H7 (cell line): Measurements from ENCODE around the gene FBN2. TPM values are rescaled to one million over a fixed set of nuclear protein-coding genes. Genes with fewer than 3 reads are reported as not detected.

Source experiments
- DNase-seq: peaks from one replicate; pipeline ENCODE4 v3.0.0; 2012
- H3K27me3 ChIP-seq: 2 replicates; pipeline ENCODE4 v1.6.0; 2011; ENCODE audit warnings: mild to moderate bottlenecking, low read length; ENCODE audit not compliant: control insufficient read depth, insufficient read depth
- H3K36me3 ChIP-seq: replicated peaks from 2 replicates; pipeline ENCODE4 v1.5.1; 2011; ENCODE audit warnings: low read length; ENCODE audit not compliant: control insufficient read depth, insufficient read depth
- H3K4me3 ChIP-seq: 2 replicates; pipeline ENCODE4 v1.5.1; 2011; ENCODE audit warnings: low read depth, mild to moderate bottlenecking, control low read depth, low read length, moderate library complexity; ENCODE audit not compliant: insufficient read depth
- total RNA-seq: library from RNA; depleted of rRNA; stranded (reverse); fragments of >200 nt; shearing (Covaris generic); gene quantifications from 2 replicates; pipeline ENCODE4 v1.2.3, GENCODE V29; 2014; rRNA removed

Gene FBN2
- 22.6 and 29.2 TPM in 2 replicates for total RNA-seq

DNA sequence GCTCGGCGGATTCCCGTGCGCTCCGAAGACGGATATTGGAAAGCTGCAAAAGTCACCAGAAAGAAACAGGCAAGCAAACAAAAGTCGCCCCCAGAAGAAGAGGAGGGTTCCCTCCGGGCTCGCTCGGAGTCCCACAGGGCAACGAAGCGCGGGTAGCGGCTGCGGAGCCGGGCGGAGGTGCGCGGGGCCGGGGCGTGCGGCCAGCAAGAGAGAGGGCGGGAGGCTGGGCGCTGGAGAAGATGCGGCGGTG, at the start of gene FBN2:
TSS of gene FBN2 (minus strand) at position 246 of the 250 bp plus-strand sequence. CDS start 642 bp downstream, outside the sequence.
- H3K36me3 ChIP-seq = no peaks in the 10 kb centered on the region
- H3K4me3 ChIP-seq = peak within 1 kb of the TSS; percentile 71
- DNase-seq = no peak
- H3K27me3 ChIP-seq = peaks cover 33% of the 10 kb centered on the region

DNA sequence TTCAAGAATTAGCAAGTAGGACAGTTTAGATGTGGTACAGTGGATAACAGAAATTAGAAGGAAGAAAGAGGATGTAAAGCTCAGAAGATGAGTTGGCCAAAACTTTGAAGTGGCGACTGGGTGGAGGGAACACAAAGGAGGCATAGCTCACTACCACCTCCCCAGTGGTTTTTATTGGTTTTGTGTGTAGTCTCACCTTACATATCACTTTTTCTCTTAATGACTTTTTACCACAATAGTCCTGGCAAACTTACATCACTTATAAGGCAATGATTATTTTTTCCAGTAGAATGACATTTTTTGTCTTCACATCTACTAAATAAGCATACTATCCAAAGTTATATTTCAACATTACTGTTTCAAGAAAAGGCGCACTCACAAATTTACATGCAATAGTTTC, 49.2 kb upstream of the FBN2 start:
- H3K36me3 ChIP-seq = no peaks in the 10 kb centered on the region
- no peaks in the 10 kb centered on the region for H3K27me3 ChIP-seq
- no peak for DNase-seq
- no peak overlapping the region for H3K4me3 ChIP-seq

DNA sequence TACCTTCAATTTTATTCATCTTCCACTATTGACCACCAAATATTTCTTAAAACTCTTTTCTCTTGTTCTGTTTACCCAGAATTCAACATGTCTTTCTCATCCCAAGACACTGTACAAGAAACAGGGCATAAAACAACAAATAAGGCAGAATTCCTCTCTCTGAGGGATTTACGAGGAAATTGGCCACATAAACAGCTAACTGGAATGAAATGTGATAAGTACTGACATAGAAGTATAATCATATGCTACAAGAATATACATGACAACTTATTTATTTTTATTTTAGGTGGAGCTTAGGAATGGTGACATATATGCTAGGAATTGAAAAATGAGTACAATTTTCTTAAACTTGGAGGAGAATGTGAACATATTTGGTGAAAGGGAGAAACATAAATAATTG, 48.8 kb upstream of the FBN2 start:
- DNase-seq = no peak
- Histone ChIP-seq H3K27me3 (no peaks in the 10 kb centered on the region), H3K36me3 (no peaks in the 10 kb centered on the region)

DNA sequence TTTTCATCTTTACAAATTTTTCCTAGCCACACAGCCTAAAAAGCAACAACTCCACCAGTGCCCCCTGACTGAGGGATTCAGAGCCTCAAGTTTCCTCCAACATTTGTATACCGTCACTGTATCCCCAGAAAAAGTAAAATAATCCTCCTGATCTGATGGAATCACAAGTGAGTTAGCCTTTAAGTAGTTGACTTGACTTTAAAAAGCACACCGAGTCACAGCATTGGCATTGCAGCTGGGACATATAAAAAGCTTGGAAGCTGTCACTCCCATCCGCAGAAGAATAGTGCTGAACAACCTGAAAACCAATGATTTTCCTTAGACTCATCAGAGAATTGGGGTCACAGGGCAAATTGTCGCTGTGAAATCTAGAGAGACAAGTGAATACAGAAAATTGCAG, 41.6 kb upstream of the FBN2 start:
- Histone ChIP-seq H3K27me3 (no peaks in the 10 kb centered on the region), H3K4me3 (no peak overlapping the region), H3K36me3 (no peaks in the 10 kb centered on the region)
- no peak for DNase-seq

More for the DNA sequence above, 48.8 kb upstream of the FBN2 start:
- no peak overlapping the region for H3K4me3 ChIP-seq

- H3K4me3 ChIP-seq = no peak overlapping the region
- no peak for DNase-seq
- no peaks in the 10 kb centered on the region for H3K27me3 ChIP-seq
- no peaks in the 10 kb centered on the region for H3K36me3 ChIP-seq
Observed at GRCh38 chr5:128579093-128579492, 41.0 kb upstream of the FBN2 start.

- Histone ChIP-seq H3K36me3 (no peaks in the 10 kb centered on the region), H3K27me3 (no peaks in the 10 kb centered on the region), H3K4me3 (no peak overlapping the region)
- no peak for DNase-seq
Observed at GRCh38 chr5:128574041-128574440, 36.0 kb upstream of the FBN2 start.

- H3K4me3 ChIP-seq = no peak overlapping the region
- DNase-seq = no peak
- no peaks in the 10 kb centered on the region for H3K27me3 ChIP-seq
- H3K36me3 ChIP-seq = no peaks in the 10 kb centered on the region
Observed at GRCh38 chr5:128572930-128573319, 34.9 kb upstream of the FBN2 start.

DNA sequence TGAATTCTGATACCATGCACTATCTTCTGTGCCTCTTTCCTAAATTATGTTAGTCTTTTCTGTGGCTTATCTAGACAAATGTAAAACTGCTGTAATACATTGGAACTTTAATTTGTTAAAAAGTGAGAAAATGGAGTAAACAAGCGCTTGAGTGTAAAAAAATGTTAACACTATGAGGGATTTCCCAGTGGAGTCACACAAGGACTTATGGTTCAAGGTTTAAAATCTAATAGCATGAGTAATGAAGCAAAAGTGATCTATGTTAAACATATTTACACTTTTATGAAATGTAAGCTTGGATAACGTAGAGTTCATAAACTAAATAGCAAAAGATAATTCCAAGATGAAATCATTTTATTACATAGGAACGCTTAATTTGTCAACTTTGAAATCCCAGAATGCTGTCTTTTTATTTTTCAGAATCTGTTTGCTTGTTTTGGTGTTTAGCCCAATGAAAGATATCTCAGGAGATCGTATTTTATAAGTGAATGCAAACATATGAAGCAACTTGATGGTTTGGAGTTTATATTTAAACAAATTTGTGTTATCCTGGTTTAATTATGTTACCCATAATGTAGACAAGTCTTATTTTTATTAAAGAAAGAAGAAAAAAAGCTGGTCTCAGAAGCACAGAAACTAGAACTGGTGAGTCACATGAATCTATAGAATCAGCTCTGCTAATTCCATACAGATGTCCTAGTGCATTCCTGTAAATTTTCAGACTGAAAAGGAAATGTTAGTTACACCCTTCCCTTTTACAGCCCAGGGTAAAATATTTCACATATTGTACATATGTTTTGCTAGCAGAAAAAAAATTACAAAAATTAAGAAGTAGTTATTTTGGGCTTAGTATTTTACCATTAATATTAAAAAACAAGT, 34.2 kb upstream of the FBN2 start:
- H3K27me3 ChIP-seq = no peaks in the 10 kb centered on the region
- no peaks in the 10 kb centered on the region for H3K36me3 ChIP-seq
- H3K4me3 ChIP-seq = no peak overlapping the region
- no peak for DNase-seq

DNA sequence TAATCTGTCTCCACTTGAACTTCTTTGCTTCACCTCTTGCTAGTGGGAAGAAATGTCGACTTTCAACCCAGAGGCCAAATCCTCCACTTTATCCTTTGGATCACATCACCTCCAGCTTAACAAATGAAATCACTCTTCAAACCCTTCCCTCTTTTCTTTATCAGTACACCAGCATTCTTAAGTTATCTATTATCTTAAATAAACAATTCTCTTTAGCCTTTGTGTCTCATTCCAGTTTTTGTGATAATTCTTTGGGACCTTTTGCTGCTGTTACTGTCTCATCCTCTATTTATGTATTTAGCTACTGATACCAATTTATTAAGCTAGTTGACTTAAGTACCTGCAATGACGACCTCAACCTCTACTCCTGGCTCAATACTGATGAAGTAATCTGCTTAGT, 28.1 kb upstream of the FBN2 start:
- H3K36me3 ChIP-seq = no peaks in the 10 kb centered on the region
- no peaks in the 10 kb centered on the region for H3K27me3 ChIP-seq
- no peak for DNase-seq
- no peak overlapping the region for H3K4me3 ChIP-seq

DNA sequence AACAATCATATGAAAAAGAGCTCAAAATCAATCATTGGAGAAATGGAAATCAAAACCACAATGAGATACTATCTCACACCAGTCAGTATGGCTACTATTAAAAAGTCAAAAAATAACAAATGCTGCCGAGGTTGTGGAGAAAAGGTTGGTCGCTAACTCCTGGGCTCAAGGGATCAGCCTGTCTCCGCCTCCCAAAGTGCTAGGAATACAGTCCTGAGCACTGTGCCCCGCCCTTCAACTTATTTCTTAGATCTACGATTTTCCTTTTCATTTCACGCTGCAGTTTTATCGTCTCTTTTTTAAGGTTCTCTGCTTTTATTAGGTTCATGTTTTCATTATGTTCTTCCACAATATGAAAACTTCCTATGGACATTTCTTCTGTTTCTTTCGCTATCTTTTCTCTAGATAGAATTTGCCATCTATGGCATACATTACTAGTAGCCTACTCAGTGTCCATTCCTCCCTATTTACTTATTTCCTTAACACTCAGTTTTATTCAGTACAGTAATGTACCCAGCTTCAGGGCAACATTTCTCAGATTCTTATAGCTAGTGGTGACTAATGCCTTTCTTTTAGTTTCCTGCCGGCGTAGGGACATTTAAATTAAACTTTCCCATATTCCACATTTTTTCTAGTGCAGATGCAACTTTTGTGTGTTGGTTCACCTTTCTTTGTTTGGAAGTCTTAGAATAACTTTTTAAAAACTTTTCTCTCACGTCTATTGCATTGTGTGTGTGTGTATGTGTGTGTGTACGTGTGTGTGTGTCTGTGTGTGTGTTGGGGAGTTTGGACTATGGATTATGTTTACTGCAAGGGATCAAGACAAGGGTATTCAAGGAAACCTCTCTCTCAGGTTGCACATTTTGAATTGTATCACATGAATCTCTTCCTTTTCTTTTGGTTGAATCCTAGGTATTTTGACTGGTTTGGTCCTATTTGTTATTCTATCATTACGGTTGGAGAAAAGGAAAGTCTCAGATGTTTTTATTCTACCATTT, 21.6 kb upstream of the FBN2 start:
- no peak for DNase-seq

GRCh38 chr5:128553747-128554146, 15.7 kb upstream of the FBN2 start:
- no peak for DNase-seq
- H3K4me3 ChIP-seq = no peak overlapping the region
- H3K27me3 ChIP-seq = no peaks in the 10 kb centered on the region
- no peaks in the 10 kb centered on the region for H3K36me3 ChIP-seq

More for the DNA sequence above, 21.6 kb upstream of the FBN2 start:
- H3K27me3 ChIP-seq = no peaks in the 10 kb centered on the region
- H3K4me3 ChIP-seq = no peak overlapping the region
- H3K36me3 ChIP-seq = no peaks in the 10 kb centered on the region

DNA sequence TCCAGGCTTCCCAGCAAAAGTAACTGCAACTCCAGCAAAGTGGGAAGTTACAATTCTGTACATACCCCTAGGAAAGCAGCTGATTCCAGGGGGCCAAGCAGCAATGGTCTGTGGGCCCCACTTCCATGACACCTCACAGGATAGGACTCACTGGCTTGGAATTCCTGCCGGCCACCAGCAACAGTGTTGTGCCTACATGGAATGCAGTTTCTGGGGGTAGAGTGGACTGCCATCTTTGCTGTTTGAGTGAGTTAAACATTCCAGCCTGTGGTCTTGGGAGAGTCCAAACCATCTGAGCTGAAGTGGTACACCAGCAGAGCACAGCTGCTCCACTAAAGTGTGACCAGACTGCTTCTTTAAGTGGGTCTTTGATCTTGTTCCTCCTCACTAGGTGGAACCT, 13.4 kb upstream of the FBN2 start:
- Histone ChIP-seq H3K36me3 (no peaks in the 10 kb centered on the region), H3K27me3 (no peaks in the 10 kb centered on the region), H3K4me3 (no peak overlapping the region)
- no peak for DNase-seq

DNA sequence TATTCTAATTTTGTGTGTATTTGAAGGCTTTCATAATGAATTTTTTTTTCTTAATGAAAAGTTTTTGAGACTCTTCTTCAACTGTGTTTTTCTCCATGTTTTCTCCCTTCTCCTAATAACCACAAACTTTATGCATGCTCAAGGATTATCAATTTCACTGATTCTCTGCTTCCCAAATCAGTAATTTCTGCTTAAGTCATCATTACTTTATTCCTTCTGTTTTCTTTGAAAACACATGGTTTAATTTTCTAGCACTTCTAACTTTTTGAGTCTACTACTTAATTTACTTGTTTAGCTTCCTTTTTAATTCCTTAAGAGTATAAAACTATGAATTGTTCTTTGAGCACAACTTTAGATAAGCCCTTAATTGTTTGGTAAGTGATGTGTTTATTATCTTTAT, 11.5 kb upstream of the FBN2 start:
- H3K36me3 ChIP-seq = no peaks in the 10 kb centered on the region
- no peak overlapping the region for H3K4me3 ChIP-seq
- DNase-seq = no peak
- no peaks in the 10 kb centered on the region for H3K27me3 ChIP-seq

- no peak for DNase-seq
- Histone ChIP-seq H3K36me3 (no peaks in the 10 kb centered on the region), H3K4me3 (no peak overlapping the region), H3K27me3 (no peaks in the 10 kb centered on the region)
Observed at GRCh38 chr5:128546658-128547281, 8.7 kb upstream of the FBN2 start.
